ENCODE data around the gene IRF9. TPM values are rescaled to one million over a fixed set of nuclear protein-coding genes. Genes with fewer than 3 reads are reported as not detected.

Gene IRF9
- total and polyA plus RNA-seq, 4 donors: 75.3 to 124 (median 95.6) TPM

DNA sequence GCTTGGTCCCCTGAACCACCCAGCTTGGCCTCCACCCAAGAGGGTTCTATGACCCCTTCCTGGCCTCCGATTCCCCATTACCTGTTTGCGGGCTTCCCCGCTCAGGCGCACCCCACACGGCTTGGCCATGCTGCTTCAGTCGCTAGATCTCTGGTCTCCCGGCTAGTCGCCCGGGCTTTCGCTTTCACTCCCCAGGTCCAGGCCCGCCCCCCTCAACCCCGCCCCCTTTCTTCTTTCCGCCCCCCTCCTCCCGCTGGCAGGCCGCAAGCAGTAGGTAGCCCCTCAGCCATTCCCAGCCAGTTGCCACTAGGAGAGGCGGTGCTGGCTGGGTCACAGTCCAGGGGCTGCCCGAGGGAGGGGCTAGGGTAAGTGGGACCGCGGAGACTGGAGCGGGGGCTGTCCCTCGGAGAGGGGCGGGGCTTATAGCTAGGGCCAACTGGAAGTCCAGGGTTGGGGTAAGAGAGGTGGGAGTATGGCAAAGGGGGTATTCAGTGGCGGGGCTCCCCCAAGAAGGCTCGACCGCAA lies 14.6 kb upstream of the IRF9 start, which contains the start of gene PSME2:
Gene PSME2 (minus strand): TSS at position 158 of the 525 bp plus-strand sequence. CDS start 29 bp downstream, at position 129.
- peak within 1 kb of the TSS; percentile 89 to 93 for H3K27ac ChIP-seq (ENCODE audit: low read depth in 1 of 2, low read length in 1 of 2)
- TF ChIP-seq, protein P1, sequence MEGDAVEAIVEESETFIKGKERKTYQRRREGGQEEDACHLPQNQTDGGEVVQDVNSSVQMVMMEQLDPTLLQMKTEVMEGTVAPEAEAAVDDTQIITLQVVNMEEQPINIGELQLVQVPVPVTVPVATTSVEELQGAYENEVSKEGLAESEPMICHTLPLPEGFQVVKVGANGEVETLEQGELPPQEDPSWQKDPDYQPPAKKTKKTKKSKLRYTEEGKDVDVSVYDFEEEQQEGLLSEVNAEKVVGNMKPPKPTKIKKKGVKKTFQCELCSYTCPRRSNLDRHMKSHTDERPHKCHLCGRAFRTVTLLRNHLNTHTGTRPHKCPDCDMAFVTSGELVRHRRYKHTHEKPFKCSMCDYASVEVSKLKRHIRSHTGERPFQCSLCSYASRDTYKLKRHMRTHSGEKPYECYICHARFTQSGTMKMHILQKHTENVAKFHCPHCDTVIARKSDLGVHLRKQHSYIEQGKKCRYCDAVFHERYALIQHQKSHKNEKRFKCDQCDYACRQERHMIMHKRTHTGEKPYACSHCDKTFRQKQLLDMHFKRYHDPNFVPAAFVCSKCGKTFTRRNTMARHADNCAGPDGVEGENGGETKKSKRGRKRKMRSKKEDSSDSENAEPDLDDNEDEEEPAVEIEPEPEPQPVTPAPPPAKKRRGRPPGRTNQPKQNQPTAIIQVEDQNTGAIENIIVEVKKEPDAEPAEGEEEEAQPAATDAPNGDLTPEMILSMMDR (IDR thresholded peaks at IDR 0.05; ENCODE audit: control extremely low read depth, extremely low read depth): no peak
- H3K9ac ChIP-seq (ENCODE audit: insufficient read depth in 1 of 2, low read length in 2 of 2): peak within 1 kb of the TSS in 1 of 2 donors; percentile 85
- peak; percentile 84 for ATAC-seq (ENCODE audit: insufficient read depth, low FRiP score)
- no peaks in the 10 kb centered on the region for H3K27me3 ChIP-seq (ENCODE audit: control insufficient read depth in 3 of 3, insufficient read depth in 3 of 3, low read length in 2 of 3)
- 0 to 1% methylated on average over 25 of the region's 25 CpGs for WGBS, 2 donors
- peak; percentile 98 to 99 (median 98) for DNase-seq
- H3K9me3 ChIP-seq (ENCODE audit: control insufficient read depth in 4 of 4, insufficient read depth in 3 of 4, low read length in 3 of 4): no peaks in the 10 kb centered on the region
- peak within 1 kb of the TSS; percentile 94 for H3K4me3 ChIP-seq
- H3K36me3 ChIP-seq (ENCODE audit: control insufficient read depth in 4 of 4, insufficient read depth in 4 of 4, low read length in 4 of 4): peaks cover 10 to 41% (median 30%) of the 10 kb centered on the region in 4 donors
- peaks cover 8 to 25% (median 12%) of the 10 kb centered on the region in 5 donors for H3K4me1 ChIP-seq (ENCODE audit: control insufficient read depth in 5 of 5, insufficient read depth in 5 of 5, low read length in 5 of 5)

DNA sequence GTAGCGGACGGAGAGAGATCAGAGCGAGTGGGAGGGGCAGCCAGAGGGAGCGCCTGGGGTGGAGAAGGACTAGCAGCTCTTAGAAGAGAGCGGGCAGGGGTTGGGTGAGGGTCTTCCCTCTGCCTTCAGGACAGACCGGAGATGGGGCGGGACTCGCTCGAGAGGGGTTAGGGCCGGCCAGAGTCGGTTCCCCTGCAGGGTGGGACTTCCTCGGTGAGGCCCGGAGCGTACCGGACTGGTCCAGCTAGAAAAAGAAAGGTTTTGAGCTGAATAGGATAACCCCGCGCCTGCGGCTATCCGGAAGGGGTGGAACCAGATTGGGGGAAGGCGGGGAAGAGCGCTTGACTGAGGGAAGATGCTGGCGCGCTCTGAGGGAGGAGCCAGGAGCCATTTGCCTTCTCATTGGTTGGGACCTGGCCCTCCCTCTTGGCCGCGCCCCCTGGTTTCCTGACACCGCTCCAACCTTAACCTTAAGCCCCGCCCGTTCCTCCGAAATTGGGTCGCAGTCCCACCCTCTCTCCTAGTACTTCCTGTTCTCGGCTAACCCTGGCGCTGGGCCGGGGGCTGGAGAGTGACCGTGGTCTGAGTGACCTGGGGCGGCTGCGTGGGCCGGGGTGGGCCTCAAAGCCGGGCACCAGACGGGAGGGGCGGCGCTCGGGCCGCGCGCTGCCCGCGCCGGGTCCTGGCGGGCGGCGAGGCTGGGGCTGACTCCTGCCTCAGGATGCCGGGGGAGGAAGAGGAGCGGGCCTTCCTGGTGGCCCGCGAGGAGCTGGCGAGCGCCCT lies 13.9 kb upstream of the IRF9 start, which contains the start of gene RNF31:
Gene RNF31 (plus strand): TSS at position 521 of the 783 bp plus-strand sequence. CDS start 201 bp downstream, at position 722.
- no peaks in the 10 kb centered on the region for H3K27me3 ChIP-seq (ENCODE audit: control insufficient read depth in 3 of 3, insufficient read depth in 3 of 3, low read length in 2 of 3)
- H3K4me3 ChIP-seq: peak within 1 kb of the TSS; percentile 94
- H3K4me1 ChIP-seq (ENCODE audit: control insufficient read depth in 5 of 5, insufficient read depth in 5 of 5, low read length in 5 of 5): peaks cover 8 to 22% (median 12%) of the 10 kb centered on the region in 5 donors
- H3K36me3 ChIP-seq (ENCODE audit: control insufficient read depth in 4 of 4, insufficient read depth in 4 of 4, low read length in 4 of 4): peaks cover 11 to 47% (median 36%) of the 10 kb centered on the region in 4 donors
- H3K27ac ChIP-seq (ENCODE audit: low read depth in 1 of 2, low read length in 1 of 2): peak within 1 kb of the TSS; percentile 89 to 93
- TF ChIP-seq, protein P1 (IDR thresholded peaks at IDR 0.05; ENCODE audit: control extremely low read depth, extremely low read depth): no peak
- H3K9ac ChIP-seq (ENCODE audit: insufficient read depth in 1 of 2, low read length in 2 of 2): peak within 1 kb of the TSS in 1 of 2 donors; percentile 85
- 0 to 1% methylated on average over 50 to 57 of the region's 57 CpGs for WGBS, 2 donors
- DNase-seq: peak; percentile 98 to 100 (median 99)
- no peaks in the 10 kb centered on the region for H3K9me3 ChIP-seq (ENCODE audit: control insufficient read depth in 4 of 4, insufficient read depth in 3 of 4, low read length in 3 of 4)
- peak; percentile 94 for ATAC-seq (ENCODE audit: insufficient read depth, low FRiP score)

DNA sequence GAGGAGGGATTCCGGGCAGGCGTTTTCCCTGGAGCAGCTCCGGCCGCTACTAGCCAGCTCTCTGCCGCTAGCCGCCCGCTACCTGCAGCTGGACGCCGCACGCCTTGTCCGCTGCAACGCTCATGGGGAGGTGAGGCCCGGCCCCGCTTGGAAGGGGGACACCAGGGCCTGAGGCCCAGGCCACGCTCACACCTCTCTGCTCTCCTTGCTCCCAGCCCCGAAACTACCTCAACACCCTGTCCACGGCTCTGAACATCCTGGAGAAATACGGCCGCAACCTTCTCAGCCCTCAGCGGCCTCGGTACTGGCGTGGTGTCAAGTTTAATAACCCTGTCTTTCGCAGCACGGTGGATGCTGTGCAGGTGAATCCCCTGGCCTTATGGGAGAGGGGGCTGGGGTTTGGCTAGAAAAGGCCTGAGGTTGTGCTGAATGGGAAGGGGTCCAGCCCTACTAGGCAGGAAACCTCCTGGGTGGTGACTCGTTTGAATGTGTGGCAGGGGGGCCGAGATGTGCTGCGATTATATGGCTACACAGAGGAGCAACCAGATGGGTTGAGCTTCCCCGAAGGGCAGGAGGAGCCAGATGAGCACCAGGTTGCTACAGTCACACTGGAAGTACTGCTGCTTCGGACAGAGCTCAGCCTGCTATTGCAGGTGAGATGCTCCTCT lies 13.2 kb upstream of the IRF9 start:
- Histone ChIP-seq H3K36me3 (ENCODE audit: control insufficient read depth in 4 of 4, insufficient read depth in 4 of 4, low read length in 4 of 4) (peaks cover 11 to 47% (median 36%) of the 10 kb centered on the region in 4 donors), H3K4me3 (peak overlapping the region; percentile 94), H3K9ac (ENCODE audit: insufficient read depth in 1 of 2, low read length in 2 of 2) (peak overlapping the region in 1 of 2 donors; percentile 82), H3K4me1 (ENCODE audit: control insufficient read depth in 5 of 5, insufficient read depth in 5 of 5, low read length in 5 of 5) (peaks cover 8 to 20% (median 12%) of the 10 kb centered on the region in 5 donors), H3K27me3 (ENCODE audit: control insufficient read depth in 3 of 3, insufficient read depth in 3 of 3, low read length in 2 of 3) (no peaks in the 10 kb centered on the region), H3K9me3 (ENCODE audit: control insufficient read depth in 4 of 4, insufficient read depth in 3 of 4, low read length in 3 of 4) (no peaks in the 10 kb centered on the region), H3K27ac (ENCODE audit: low read depth in 1 of 2, low read length in 1 of 2) (peak overlapping the region; percentile 89 to 90)
- WGBS, 2 donors: 6 to 9% methylated on average over 29 of the region's 29 CpGs
- TF ChIP-seq, protein P1 (IDR thresholded peaks at IDR 0.05; ENCODE audit: control extremely low read depth, extremely low read depth): no peak
- no peak for DNase-seq
- no peak for ATAC-seq (ENCODE audit: insufficient read depth, low FRiP score)

Measured in lung (tissue), 12 donors.